GM21786 (cell line): ENCODE data around the gene UBTD2.
"Not testable (repeated sequence)": the region's sequence is repeated elsewhere in the genome, so short reads cannot be mapped to it uniquely, and the experiment has no call there.

Experiments
- ATAC-seq: cut with Tn5 transposase; IDR thresholded peaks from one replicate; pipeline ENCODE4 v1.9.1; 2021; ENCODE audit not compliant: unreplicated experiment

Gene UBTD2, protein sequence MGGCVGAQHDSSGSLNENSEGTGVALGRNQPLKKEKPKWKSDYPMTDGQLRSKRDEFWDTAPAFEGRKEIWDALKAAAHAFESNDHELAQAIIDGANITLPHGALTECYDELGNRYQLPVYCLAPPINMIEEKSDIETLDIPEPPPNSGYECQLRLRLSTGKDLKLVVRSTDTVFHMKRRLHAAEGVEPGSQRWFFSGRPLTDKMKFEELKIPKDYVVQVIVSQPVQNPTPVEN

DNA sequence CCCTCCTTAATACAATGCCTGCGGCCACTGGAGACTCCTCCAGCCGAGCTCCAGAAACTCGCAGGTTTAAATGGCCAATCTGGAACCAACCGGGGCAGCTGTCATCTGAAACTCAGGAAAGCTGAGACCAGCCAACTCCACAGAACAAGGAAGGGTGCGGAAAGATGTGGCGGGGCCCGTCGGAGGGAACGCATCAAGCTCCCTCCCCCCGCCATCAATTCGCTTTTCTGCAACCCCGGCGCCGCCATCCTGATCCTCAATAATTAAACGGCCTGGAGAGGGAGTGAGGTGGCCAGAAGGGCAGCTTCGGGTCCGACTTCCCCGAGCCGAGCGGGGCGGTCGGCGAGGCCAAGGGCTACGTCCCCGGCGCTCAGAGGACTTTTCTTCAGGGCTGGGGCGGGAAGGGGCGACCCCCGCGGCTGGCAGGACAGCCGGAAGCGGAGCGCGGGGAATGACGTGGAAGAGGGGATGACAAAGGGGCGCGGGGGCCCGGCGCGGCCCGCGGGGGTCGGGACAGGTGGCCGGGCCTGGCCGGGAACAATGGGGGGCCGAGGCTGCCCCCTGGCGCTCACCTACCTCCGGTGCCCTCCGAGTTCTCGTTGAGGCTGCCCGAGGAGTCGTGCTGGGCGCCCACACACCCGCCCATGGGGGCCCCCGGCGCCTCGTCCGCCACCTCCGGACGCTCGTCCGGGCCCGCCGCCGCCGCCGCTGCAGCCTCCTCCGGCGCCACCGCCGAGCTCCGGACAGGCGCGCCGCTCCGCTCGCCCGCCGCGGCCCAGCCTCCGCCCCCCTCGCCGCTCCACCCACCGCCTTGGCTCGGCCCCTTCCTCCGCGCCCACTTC lies at the start of gene UBTD2:
Gene UBTD2, minus strand, starts transcription at position 745 of the 842 bp plus-strand sequence. Its CDS starts 99 bp downstream, at position 646.
- ATAC-seq = peak; percentile 88

DNA sequence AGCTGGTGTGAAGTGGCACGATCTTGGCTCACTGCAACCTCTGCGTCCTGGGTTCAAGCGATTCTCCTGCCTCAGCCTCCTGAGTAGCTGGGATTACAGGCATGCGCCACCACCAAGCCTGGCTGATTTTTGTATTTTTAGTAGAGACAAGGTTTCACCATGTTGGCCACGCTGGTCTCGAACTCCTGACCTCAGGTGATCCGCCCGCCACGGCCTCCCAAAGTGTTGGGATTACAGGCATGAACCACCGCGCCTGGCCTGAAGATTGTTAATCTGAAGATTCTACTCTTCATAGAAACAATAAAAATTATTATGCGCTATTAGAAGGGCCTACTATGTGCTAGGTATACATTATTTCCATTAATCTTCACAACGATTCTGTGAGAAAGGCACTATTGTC lies 43.3 kb upstream of the UBTD2 start:
- not testable (repeated sequence) for ATAC-seq

DNA sequence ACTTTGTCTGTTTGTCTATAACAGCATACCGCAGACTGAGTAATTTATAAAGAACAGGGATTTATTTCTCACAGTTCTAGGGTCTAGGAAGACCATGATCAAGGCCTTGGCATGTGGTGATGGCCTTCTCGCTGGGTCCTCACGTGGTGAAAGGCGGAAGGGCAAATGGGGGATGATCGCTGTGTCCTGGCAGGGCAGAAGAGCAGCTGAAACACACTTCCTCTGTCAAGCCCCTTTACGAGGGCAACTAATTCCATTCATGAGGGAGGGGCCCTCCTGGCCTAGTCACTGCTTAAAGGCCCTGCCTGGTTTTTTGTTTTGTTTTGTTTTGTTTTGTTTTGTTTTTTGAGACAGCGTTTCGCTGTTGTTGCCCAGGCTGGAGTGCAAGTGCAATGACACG lies 41.9 kb upstream of the UBTD2 start:
- ATAC-seq = no peak

DNA sequence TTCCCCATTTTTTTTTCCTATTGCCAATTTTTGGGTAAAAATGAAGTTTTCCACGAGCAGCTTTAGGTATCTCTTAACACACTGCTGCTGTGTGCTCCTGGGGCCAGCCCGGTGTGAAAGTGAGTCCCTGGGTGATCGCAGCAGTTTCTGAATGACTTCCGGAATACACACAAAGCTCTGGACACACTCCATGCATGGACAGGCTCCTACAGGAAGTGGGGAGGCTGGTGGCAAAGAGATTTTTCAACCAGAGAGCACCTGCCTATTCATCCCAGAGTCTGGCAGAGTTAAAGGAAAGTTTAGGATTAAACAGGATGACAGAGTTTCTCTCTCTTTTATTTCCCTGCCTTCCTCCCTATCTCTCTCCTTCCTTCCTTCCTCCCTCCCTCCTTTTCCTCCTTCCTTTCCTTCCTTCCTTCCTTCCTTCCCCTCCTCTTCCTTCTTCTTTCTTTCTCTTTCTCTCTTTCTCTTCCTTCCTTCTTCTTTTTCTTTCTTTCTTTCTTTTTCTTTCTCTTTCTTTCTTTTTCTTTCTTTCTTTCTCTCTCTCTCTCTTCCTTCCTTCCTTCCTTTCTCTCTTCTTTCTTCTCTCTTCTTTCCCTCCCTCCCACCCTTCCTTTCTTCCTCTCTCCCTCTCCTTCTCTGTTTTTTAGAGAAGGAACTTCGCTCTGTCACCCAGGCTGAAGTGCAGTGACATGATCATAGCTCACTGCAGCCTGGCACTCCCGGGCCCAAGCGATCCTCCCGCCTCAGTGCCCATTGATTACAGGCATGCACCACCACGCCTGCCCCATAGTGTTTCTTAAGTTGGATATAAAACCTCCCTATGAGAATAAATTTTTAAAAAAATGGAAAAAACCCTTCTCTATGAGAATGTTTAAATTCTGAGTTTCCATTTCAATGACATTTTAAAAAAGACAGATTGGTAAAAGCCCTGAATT lies 38.7 kb upstream of the UBTD2 start:
- peak; percentile 83 for ATAC-seq

DNA sequence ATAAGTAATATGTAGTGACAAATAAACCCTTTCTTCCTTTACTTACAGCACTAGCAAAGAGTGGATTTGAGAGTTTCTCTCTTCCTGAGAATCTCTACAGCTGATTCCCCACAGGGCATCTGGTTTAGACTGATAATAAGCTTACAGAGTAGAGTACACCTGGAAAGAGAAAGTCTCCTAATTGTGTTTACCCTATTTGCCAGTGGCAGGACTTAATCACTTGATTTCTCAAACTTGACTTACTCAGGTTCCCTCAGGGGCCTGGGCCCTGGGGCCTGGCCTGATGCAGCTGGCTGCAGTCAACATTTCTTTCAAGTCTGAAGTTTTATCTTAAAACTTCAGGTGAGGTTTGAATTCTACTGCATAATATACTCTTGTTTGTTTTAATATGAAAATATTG lies 38.0 kb upstream of the UBTD2 start:
- peak; percentile 18 for ATAC-seq

DNA sequence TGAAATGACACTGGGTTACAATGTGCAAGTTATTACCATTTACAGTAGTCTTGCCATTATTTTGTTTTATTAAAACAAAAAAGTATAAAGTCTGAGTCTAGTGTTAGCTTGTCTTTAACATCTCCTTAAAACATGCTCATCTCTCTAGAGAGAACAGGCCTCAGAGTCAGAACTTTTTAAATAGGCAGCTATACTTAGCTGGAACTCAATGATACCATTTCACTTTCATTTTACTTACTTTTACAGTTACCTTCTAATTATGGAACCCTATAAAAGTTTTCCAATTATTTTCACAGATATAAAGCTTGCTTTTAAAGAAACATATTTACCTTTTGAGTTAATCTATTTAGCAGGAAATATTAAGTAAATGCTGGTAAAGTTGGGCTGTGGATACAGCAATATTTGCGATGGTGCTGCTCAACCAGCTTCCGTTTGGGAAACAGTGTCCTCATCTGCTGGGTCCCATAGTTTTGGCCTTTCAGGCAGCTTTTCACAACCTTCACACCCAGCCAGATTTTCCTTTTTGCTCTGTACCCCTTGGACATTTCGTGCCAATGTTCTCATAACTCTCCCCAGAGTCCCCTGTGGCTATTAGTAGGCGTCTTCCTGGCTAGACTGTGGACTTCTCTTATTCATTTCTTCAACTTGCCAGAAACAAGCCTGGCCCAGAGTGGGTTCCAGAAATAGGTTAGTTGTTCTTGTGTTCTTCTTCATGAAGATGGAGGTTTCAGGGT lies 36.3 kb upstream of the UBTD2 start:
- ATAC-seq = no peak

DNA sequence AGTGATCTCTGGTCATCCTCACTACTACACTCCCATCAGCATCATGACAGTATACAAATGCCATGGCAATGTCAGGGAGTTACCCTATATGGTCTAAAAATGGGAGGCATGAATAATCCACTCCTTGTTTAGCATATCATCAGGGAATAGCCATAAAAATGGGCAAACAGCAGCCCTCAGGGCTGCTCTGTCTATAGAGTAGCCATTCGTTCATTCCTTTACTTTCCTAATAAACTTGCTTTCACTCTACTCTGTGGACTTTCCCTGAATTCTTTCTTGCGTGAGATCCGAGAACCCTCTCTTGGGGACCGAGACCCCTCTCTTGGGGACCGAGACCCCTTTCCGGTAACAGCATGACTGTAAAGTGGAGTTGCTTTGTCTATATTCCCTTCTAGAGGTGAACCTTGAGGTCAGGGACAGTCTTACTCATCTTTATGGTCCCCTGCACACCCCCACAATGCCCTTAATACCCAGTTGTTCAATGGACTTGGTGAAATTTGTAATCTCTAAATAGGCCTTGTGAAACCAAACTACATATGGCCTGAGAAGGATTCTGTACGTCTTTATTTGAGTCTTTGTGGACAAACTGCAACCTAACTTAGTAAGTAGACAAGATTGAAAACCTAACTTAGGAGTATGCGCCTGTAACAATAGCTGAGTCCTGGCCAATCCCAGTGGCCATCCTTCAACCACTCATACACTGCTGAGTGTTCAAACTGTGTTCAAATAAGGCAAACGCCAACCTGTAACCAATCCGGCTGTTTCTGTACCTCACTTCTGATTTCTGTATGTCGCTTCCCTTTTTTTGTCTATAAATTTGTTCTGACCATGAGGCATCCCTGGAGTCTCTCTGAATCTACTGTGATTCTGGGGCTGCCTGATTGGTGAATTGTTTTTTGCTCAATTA lies 32.3 kb upstream of the UBTD2 start:
- ATAC-seq = peak; percentile 60

DNA sequence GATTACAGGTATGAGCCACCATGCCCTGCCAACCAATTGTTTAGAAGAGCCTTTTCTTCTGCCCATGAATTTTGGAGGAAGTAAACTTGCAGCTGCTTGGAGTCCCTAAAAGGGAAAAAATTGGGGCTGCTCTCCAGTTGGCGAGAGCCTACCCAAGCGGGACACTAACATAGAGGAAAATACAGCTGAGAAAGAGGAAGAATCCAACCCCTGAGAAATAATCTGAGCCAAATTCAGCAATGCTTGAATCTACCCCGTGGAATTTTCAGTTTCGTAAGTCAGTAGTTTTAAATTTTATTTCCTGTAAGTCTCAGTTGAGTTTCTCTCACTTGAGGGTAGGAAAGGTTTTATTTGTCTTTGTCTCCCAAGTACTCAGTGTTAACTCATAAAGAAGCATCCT lies 30.4 kb upstream of the UBTD2 start:
- no peak for ATAC-seq

DNA sequence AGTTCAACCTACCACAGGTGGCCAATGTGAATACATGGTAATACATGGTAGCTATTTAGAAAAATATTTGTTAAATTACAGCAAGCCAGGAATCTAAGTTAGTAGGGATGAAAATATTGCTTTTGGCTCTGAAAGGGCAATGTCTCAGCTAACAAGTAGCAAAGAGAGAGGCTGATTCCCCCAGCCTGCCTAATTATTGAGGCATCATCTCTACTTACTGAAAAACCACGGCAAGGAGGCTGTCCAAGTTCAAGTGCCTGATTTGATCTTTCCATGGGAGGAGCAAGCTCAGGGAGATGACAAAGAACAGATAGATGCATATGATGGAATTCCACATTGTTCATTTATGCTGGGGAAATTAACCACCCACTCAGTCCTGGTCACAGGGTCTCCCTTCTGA lies 28.7 kb upstream of the UBTD2 start:
- no peak for ATAC-seq

DNA sequence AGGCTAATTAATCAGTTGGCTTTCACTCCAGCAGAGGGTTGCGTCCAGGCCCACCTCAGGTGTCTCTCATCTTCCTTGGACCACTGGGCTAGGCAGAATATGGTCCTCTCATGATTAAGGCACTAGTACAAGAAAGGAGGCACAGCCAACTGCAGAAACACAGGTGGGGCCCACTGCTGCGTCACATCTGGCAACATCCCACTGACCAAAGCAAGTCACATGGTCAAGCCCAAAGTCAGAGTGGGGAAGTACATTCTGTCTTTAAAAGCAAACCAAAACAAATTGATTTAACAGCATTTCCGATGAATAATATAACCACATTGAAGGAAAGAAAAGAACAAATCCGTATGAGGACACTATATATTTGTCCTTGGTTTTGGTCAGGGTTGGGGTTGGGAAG lies 28.0 kb upstream of the UBTD2 start:
- no peak for ATAC-seq

DNA sequence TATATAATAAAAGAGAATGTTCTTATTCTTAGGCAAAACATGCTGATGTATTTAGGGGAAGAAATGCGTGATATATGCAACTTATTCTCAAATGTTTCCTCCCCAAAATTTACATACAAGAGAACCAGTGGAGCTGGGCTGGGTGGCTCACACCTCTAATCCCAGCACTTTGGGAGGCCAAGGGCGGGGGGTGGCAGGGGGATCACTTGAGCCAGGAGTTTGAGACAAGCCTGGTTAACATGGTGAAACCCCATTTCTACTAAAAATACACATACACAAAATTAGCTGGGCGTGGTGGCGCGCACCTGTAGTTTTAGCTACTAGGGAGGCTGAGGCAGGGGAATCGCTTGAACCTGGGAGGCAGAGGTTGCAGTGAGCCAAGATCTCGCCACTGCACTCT lies 27.5 kb upstream of the UBTD2 start:
- no peak for ATAC-seq

DNA sequence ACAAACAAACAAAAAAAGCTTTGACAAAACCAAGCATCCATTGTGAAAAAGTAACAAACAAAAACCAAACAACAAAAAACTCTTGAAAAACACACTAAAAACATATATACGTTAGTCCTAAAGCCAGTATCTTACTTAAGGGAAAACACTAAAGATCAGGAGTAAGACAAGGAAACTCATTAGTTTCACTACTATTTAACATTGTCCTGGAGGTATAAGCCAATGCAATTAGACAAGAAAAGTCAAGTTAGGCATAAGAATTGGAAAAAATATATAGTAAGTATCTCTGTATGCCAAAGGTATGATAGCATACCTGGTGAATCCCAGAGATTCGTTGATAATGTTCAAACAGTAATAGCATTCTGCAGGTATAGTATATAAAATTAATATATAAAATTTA lies 21.8 kb upstream of the UBTD2 start:
- ATAC-seq = no peak

DNA sequence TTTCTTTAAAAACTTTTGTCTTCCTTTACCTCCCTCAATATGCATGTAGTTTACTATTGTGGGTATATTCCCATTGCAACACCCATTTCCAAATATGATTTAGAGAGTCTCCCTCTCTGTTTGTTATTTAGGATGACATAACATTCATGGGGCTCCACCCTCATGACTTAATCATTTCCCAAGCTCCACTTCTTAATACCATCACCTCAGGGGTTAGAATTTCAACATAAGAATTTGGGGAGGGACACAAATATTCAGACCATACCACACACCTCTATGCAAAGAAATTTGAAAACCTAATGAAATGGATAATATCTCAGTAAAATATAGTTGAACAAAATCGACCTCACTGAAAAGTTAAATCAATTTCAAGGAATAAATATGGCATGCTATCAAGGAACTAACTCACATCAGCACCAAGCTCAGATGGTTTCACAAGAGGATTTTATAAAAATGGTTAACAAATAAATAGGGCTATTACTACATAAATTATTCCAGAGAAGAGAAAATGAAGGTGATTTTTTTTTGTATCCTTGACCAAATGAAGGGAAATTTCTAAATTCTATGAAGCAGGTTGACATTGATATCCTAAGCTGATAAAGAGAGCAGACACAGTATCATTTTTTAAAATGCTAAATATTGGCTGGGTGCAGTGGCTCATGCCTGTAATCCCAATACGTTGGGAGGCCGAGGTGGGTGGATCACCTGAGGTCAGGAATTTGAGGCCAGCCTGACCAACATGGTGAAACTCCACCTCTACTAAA lies 20.2 kb upstream of the UBTD2 start:
- ATAC-seq = no peak

DNA sequence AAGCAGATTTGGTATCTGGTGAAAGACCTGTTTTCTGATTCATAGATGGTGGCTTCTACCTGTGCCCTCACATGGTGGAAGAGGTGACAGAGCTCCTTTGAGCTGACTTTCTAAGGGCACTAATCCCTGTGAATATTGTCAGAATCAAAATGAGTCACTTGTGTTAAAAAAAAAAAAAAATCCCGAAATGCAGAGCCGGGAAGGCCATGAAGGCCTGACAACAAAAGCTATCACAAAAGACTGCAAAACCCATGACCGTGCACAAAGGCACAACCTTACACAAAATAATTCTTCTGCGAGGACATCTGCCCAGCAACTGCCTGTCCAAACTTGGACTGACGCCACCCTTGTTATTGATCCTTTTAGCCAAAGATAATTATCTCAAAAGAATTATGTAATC lies 19.6 kb upstream of the UBTD2 start:
- ATAC-seq = no peak

DNA sequence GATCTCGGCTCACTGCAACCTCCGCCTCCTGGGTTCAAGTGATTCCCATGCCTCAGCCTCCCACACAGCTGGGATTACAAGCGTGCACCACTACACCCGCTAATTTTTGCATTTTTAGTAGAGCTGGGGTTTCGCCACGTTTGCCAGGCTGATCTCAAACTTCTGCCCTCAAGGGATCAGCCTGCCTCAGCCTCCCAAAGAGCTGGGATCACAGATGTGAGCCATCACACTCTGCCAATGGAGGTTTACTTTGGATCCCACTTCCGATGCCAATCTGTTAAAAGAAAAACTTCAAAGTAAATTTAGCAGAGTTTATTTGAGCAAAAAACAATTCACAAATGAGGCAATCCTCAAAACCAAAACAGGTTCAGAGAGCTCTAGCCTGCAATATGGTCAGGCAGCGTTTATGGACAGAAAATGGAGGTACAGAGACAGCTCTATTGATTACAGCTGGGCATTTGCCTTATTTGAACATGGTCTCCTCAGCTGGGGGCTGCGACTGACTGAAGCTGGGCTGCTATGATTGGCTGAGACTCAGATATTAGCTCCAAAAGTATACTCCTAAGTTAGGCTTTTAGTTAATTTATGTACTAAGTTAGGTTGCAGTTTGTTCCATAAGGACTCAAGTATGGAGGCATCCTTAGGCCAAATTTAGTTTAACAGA lies 18.6 kb upstream of the UBTD2 start:
- ATAC-seq = no peak

DNA sequence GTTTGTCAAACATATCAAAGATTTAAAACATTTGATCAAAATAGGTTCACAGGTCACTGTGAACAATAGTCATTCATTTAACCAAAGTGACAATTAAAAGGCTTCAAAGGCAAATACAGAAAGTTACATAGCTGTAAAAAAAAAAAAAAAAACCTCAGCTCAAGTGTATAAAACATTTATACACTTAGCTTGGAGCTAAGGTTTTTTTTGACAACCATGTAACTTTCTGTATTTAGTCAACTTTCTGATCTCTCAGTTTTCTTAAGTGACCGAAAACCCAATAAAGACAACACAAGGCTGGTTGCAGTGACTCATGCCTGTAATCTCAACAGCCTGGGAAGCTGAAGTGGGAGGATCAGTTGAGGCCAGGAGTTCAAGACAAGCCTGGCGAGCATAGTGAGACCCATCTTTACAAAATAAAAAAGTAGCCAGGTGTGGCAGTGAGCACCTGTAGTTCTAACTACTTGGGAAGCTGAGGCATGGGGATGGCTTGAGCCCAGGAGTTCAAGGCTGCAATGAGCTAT lies 16.4 kb upstream of the UBTD2 start:
- ATAC-seq = no peak

DNA sequence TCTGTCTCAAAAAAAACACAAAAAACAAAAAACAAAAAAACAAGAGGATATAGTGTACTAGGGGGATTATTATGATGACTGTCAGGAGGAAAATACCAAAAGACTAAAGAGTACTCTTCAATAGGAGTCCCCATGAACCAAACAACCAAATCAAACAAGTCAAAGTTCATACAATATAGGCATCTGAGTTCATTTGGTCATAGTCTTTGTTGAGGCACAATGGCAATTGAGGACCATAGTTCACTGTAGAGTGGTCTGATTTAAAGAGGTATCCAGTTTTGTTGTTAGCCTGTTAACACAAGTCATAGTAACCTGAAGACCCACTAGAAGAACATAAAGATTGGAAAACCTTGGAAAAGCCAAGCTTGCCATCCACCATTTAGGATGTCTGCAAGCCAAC lies 11.3 kb upstream of the UBTD2 start:
- no peak for ATAC-seq

DNA sequence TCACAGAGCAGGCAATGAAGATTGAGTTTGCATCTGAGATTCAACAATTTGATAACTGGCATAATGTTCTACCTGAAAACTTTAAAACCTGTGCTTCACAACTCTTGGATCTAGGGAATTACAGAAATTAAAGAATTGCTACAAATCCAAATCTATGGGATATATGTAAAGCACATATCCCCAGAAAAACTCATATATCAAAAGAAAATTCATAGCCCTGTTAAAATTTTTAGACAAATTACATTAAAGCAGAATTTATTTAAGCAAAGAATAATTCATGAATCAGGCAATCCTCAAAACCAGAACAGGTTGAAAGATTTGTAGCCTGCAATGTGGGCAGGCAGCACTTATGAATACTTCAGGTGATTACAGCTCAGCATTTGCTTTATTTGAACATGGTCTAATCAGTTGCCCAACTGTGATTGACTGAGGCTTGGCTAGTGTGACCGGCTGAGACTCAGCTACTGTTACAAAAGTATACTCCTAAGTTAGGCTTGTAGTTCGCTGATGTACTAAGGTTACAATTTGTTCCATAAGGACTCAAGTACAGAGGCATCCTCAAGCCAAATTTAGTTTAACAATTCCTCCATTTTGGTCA lies 10.3 kb upstream of the UBTD2 start:
- no peak for ATAC-seq
